Measurements from ENCODE around the gene PARVG.

The PARVG gene

DNA sequence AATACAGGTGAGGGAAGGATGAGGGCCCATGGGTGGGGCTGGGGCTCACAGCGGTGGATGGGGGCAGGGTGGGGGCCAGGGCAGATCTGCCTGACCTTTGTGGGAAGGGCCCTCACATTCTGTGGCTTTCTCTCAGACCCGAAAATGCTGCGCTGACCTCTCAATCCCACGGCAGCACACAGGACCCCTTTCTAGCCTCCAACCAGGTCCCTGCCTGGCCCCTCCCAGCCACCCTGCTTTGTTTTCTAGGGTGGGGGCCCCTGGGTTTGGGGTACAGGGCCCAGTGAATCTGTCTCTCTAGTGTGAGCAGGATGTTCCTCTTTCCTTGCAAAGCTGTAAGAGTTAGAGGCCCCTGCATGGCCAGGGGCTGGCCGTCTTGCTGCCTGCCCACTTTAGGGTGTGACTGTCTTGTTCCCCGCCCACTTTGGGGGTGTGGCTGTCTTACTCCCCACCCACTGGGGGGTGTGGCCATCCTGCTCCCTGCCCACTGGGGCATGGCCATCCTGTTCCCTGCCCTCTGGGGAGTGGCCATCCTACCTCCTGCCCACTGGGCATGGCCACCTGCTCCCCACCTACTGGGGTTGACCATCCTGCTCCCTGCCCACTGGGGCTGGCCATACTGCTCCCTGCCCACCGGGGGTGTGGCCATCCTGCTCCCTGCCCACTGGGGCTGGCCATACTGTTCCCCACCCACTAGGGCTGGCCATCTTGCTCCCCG lies 11.5 kb downstream of the PARVG start (continued):
- TF ChIP-seq, protein P1, sequence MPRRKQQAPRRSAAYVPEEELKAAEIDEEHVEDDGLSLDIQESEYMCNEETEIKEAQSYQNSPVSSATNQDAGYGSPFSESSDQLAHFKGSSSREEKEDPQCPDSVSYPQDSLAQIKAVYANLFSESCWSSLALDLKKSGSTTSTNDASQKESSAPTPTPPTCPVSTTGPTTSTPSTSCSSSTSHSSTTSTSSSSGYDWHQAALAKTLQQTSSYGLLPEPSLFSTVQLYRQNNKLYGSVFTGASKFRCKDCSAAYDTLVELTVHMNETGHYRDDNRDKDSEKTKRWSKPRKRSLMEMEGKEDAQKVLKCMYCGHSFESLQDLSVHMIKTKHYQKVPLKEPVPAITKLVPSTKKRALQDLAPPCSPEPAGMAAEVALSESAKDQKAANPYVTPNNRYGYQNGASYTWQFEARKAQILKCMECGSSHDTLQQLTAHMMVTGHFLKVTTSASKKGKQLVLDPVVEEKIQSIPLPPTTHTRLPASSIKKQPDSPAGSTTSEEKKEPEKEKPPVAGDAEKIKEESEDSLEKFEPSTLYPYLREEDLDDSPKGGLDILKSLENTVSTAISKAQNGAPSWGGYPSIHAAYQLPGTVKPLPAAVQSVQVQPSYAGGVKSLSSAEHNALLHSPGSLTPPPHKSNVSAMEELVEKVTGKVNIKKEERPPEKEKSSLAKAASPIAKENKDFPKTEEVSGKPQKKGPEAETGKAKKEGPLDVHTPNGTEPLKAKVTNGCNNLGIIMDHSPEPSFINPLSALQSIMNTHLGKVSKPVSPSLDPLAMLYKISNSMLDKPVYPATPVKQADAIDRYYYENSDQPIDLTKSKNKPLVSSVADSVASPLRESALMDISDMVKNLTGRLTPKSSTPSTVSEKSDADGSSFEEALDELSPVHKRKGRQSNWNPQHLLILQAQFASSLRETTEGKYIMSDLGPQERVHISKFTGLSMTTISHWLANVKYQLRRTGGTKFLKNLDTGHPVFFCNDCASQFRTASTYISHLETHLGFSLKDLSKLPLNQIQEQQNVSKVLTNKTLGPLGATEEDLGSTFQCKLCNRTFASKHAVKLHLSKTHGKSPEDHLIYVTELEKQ (tag by site-specific recombination; IDR thresholded peaks at IDR 0.05; ENCODE audit: borderline replicate concordance), result no peak
- TF ChIP-seq KLF9 (tag by site-specific recombination; IDR thresholded peaks at IDR 0.05; ENCODE audit: low read depth), result peak; percentile 70
- no peak for TF ChIP-seq SCRT2 (tag by site-specific recombination; IDR thresholded peaks at IDR 0.05)
- TF ChIP-seq ZNF37A (tag by site-specific recombination; IDR thresholded peaks at IDR 0.05), result no peak
- TF ChIP-seq ZNF514 (tag by site-specific recombination; IDR thresholded peaks at IDR 0.05), result no peak
- no peak for TF ChIP-seq ZNF777 (tag by site-specific recombination; IDR thresholded peaks at IDR 0.05; ENCODE audit: borderline replicate concordance)
- TF ChIP-seq YY2 (tag by site-specific recombination; IDR thresholded peaks at IDR 0.05), result no peak
- peak; percentile 44 for TF ChIP-seq ZFHX2 (tag by site-specific recombination; conservative IDR thresholded peaks at IDR 0.05)
- TF ChIP-seq ZNF132 (tag by site-specific recombination; IDR thresholded peaks at IDR 0.05; ENCODE audit: borderline replicate concordance), result no peak
- TF ChIP-seq, protein P2, sequence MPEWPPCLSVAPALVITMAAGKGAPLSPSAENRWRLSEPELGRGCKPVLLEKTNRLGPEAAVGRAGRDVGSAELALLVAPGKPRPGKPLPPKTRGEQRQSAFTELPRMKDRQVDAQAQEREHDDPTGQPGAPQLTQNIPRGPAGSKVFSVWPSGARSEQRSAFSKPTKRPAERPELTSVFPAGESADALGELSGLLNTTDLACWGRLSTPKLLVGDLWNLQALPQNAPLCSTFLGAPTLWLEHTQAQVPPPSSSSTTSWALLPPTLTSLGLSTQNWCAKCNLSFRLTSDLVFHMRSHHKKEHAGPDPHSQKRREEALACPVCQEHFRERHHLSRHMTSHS (tag by site-specific recombination; IDR thresholded peaks at IDR 0.05), result no peak
- TF ChIP-seq ZBTB1 (tag by site-specific recombination; IDR thresholded peaks at IDR 0.05), result no peak
- no peak for TF ChIP-seq MZF1 (tag by site-specific recombination; IDR thresholded peaks at IDR 0.05; ENCODE audit: borderline replicate concordance)
- no peak for TF ChIP-seq MYNN (tag by site-specific recombination; IDR thresholded peaks at IDR 0.05; ENCODE audit: borderline replicate concordance)
- TF ChIP-seq OVOL3 (tag by site-specific recombination; IDR thresholded peaks at IDR 0.05), result no peak
- TF ChIP-seq FEZF1 (tag by site-specific recombination; IDR thresholded peaks at IDR 0.05), result no peak
- TF ChIP-seq, protein P3, sequence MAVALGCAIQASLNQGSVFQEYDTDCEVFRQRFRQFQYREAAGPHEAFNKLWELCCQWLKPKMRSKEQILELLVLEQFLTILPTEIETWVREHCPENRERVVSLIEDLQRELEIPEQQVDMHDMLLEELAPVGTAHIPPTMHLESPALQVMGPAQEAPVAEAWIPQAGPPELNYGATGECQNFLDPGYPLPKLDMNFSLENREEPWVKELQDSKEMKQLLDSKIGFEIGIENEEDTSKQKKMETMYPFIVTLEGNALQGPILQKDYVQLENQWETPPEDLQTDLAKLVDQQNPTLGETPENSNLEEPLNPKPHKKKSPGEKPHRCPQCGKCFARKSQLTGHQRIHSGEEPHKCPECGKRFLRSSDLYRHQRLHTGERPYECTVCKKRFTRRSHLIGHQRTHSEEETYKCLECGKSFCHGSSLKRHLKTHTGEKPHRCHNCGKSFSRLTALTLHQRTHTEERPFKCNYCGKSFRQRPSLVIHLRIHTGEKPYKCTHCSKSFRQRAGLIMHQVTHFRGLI (tag by site-specific recombination; IDR thresholded peaks at IDR 0.05), result no peak
- no peak for TF ChIP-seq ZBTB17 (tag by site-specific recombination; IDR thresholded peaks at IDR 0.05)
- TF ChIP-seq SP3 (tag by site-specific recombination; IDR thresholded peaks at IDR 0.05), result peak; percentile 72
- TF ChIP-seq KLF1 (tag by site-specific recombination; IDR thresholded peaks at IDR 0.05), result peak; percentile 52; the same call in 1 of the 2 replicates

DNA sequence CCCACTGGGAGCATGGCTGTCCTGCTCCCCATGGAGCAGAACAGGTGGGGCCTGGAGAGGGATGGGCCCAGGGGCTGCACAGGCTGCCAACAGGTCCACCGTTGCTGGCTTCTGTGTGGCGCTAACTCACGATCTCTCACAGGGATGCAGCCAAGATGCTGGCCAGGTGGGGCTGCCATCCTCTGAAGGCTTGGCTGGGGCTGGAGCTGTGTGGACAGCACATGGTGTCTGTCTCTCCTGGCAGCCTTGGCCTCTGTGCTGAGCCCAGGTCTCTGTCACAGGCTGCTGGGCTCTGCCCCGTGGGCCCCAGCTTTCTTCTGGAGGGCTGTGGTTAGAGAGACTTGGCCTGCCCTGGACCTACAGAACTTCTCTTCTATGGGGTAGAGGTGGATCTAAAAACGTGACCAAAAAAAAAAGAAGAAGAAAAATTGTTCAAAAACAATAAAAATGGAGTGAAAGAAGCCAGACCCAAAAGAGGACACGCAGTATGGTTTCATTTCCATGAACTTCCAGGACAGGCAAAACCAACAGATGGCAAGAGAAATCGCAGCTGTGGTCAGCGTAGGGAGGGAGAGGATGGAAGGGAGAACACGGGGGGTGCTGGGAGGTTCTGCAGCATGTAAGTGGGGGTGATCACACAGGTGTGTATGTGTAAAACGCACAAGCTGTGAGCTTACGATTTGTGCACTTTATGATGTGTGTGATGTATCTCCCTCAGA lies 12.2 kb downstream of the PARVG start:
- no peaks in the 10 kb centered on the region for H3K36me3 ChIP-seq (ENCODE audit: control insufficient read depth in 2 of 2, insufficient read depth in 1 of 2, low read length in 2 of 2)
- CTCF ChIA-PET, result interaction anchor here (0.6 kb wide), 2 partner anchors 107 to 398 kb away, joined by 3 to 8 read pairs; no protein-coding TSS in a partner anchor
- H3K9me3 ChIP-seq (ENCODE audit: control insufficient read depth, insufficient read depth, low read depth, low read length), result no peaks in the 10 kb centered on the region
- no peak overlapping the region for H3K27ac ChIP-seq (ENCODE audit: extremely low read depth, low read depth, low read length)
- TF ChIP-seq ZFHX2 (tag by site-specific recombination; conservative IDR thresholded peaks at IDR 0.05), result 0 out of 2 replicates have a peak, but pooled peaks have one; percentile 0
- TF ChIP-seq, protein P4, sequence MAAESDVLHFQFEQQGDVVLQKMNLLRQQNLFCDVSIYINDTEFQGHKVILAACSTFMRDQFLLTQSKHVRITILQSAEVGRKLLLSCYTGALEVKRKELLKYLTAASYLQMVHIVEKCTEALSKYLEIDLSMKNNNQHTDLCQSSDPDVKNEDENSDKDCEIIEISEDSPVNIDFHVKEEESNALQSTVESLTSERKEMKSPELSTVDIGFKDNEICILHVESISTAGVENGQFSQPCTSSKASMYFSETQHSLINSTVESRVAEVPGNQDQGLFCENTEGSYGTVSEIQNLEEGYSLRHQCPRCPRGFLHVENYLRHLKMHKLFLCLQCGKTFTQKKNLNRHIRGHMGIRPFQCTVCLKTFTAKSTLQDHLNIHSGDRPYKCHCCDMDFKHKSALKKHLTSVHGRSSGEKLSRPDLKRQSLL (tag by site-specific recombination; IDR thresholded peaks at IDR 0.05), result no peak
- TF ChIP-seq, protein P3 (tag by site-specific recombination; IDR thresholded peaks at IDR 0.05), result no peak
- TF ChIP-seq SCRT2 (tag by site-specific recombination; IDR thresholded peaks at IDR 0.05), result peak; percentile 45; the same call in 1 of the 2 replicates
- TF ChIP-seq MEIS1 (CRISPR knock-in tag; IDR thresholded peaks at IDR 0.05; ENCODE audit: borderline replicate concordance), result no peak
- H3K4me1 ChIP-seq (ENCODE audit: control insufficient read depth, insufficient read depth, low read length), result no peaks in the 10 kb centered on the region
- POLR2A ChIA-PET, result no interaction called here
- no peak overlapping the region for H3K4me3 ChIP-seq (ENCODE audit: low read depth, low read length)
